ENCODE measurements around the gene KRTAP5-2. TPM values are rescaled to one million over a fixed set of nuclear protein-coding genes. Genes with fewer than 3 reads are reported as not detected.
A peak's percentile ranks its signal among the peaks of the same experiment; 100 is the strongest.
"Not testable (repeated sequence)": the region's sequence is repeated elsewhere in the genome, so short reads cannot be mapped to it uniquely, and the experiment has no call there.

KRTAP5-2 gene, protein sequence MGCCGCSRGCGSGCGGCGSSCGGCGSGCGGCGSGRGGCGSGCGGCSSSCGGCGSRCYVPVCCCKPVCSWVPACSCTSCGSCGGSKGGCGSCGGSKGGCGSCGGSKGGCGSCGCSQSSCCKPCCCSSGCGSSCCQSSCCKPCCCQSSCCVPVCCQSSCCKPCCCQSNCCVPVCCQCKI
- not detected for total RNA-seq
- not detected for polyA plus RNA-seq
- not detected for total RNA-seq

DNA sequence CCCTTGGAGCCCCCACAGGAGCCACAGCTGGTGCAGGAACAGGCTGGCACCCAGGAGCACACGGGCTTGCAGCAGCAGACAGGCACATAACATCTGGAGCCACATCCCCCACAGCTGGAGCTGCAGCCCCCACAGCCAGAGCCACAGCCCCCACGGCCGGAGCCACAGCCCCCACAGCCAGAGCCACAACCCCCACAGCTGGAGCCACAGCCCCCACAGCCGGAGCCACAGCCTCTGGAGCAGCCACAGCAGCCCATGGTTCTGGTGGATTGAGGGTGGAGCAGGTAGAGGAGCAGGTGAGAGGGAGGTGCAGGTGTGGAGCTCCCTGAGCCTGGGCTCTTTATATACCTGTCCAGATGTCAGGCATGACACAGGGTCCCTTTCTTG, at the start of gene KRTAP5-2:
Gene KRTAP5-2, minus strand, starts transcription at position 301 of the 387 bp plus-strand sequence. Its CDS starts 44 bp downstream, at position 257.
- no peak for DNase-seq
- no peaks in the 10 kb centered on the region for H3K36me3 ChIP-seq (ENCODE audit: control insufficient read depth in 2 of 3, insufficient read depth in 3 of 3, low read length in 3 of 3)
- peaks cover 44 to 77% (median 53%) of the 10 kb centered on the region in 5 donors for H3K27me3 Mint-ChIP-seq
- no peaks in the 10 kb centered on the region for H3K9me3 ChIP-seq (ENCODE audit: control insufficient read depth in 2 of 3, low read length in 3 of 3)
- ChIA-PET POLR2A (no interaction called here), CTCF (interaction anchor here (0.6 to 0.9 kb wide), 4 partner anchors 9 to 513 kb away, joined by 3 to 5 read pairs (median 4); partner anchors contain the start of gene DUSP8)
- no peak within 1 kb of the TSS for H3K4me3 Mint-ChIP-seq
- H3K27ac Mint-ChIP-seq = peak within 1 kb of the TSS in 1 of 9 donors; percentile 28
- no peak within 1 kb of the TSS for H3K27ac ChIP-seq (ENCODE audit: low read depth, low read length)
- intact Hi-C loops (cut with micrococcal nuclease) = no loop called here
- H3K36me3 Mint-ChIP-seq = no peaks in the 10 kb centered on the region
- ATAC-seq = no peak
- no peaks in the 10 kb centered on the region for H3K9me3 Mint-ChIP-seq
- peaks cover 0 to 5% of the 10 kb centered on the region in 2 donors for H3K4me1 ChIP-seq (ENCODE audit: control insufficient read depth in 2 of 2, insufficient read depth in 2 of 2, low read length in 2 of 2)
- H3K4me1 Mint-ChIP-seq = peaks cover 5 to 14% (median 8%) of the 10 kb centered on the region in 7 donors
- no peak within 1 kb of the TSS for H3K4me3 ChIP-seq (ENCODE audit: low read length)
- no peaks in the 10 kb centered on the region for H3K27me3 ChIP-seq (ENCODE audit: control insufficient read depth in 2 of 2, insufficient read depth in 2 of 2, low read length in 2 of 2)

DNA sequence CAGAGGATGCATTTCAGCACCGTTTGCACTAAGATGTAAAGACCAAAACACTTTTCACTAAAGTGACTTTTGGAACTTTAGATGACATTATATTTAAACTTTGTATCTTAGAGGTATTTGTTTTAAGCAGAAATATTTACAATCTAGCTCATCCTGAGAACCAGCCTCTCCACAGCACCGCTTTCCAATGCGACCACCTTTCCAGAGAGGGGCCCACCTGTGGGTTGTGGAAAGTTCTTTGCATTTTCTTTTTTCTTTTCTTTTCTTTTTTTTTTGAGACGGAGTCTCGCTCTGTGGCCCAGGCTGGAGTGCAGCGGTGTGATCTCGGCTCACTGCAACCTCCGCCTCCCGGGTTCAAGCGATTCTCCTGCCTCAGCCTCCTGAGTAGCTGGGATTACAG, 48.4 kb upstream of the KRTAP5-2 start:
- H3K4me3 Mint-ChIP-seq; H3K4me3 ChIP-seq (ENCODE audit: low read length); DNase-seq; POLR2A ChIA-PET; H3K4me1 Mint-ChIP-seq; H3K36me3 Mint-ChIP-seq; H3K4me1 ChIP-seq (ENCODE audit: control insufficient read depth in 2 of 2, insufficient read depth in 2 of 2, low read length in 2 of 2); ATAC-seq; H3K27me3 ChIP-seq (ENCODE audit: control insufficient read depth in 2 of 2, insufficient read depth in 2 of 2, low read length in 2 of 2); intact Hi-C loops (cut with micrococcal nuclease); H3K27ac Mint-ChIP-seq; H3K9me3 Mint-ChIP-seq; H3K27ac ChIP-seq (ENCODE audit: low read depth, low read length); H3K9me3 ChIP-seq (ENCODE audit: control insufficient read depth in 2 of 3, low read length in 3 of 3); H3K27me3 Mint-ChIP-seq; H3K36me3 ChIP-seq (ENCODE audit: control insufficient read depth in 2 of 3, insufficient read depth in 3 of 3, low read length in 3 of 3): not testable (repeated sequence)
- CTCF ChIA-PET = interaction anchor here (0.6 to 0.7 kb wide), 2 partner anchors 9 to 13 kb away, joined by 3 to 4 read pairs; no protein-coding TSS in a partner anchor

DNA sequence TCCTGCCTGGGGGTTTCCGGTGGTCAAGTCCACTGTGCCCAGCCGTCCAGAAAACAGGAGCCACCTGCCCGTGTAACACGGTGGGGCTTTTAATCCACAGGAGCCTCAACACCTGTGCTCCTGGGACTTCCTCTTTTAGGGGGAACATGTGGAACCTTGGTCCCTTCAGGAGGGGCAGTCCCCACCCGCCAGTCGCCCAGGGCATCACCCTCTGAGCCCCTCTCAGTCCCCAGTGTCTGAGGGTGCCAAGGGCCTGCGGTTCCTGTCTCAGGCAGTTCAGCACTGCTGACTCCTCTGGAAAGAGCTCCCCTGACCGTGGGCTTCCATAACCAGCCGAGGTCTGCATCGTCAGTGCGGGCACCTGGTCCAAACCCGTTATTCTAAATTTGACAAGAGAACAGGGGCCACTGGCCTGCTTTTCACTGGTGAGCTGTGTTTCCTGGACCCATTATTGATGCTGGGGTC, 47.3 kb upstream of the KRTAP5-2 start:
- Histone ChIP-seq H3K4me3 (ENCODE audit: low read length) (no peak overlapping the region), H3K36me3 (ENCODE audit: control insufficient read depth in 2 of 3, insufficient read depth in 3 of 3, low read length in 3 of 3) (no peaks in the 10 kb centered on the region), H3K27ac (ENCODE audit: low read depth, low read length) (no peak overlapping the region), H3K9me3 (ENCODE audit: control insufficient read depth in 2 of 3, low read length in 3 of 3) (no peaks in the 10 kb centered on the region), H3K4me1 (ENCODE audit: control insufficient read depth in 2 of 2, insufficient read depth in 2 of 2, low read length in 2 of 2) (no peaks in the 10 kb centered on the region), H3K27me3 (ENCODE audit: control insufficient read depth in 2 of 2, insufficient read depth in 2 of 2, low read length in 2 of 2) (no peaks in the 10 kb centered on the region)
- Mint-ChIP-seq H3K27ac (no peak overlapping the region), H3K36me3 (no peaks in the 10 kb centered on the region), H3K9me3 (no peaks in the 10 kb centered on the region), H3K27me3 (peaks cover 0 to 15% (median 5%) of the 10 kb centered on the region in 5 donors), H3K4me3 (no peak overlapping the region), H3K4me1 (peaks cover 0 to under 1% (median 0%) of the 10 kb centered on the region in 7 donors)
- no peak for DNase-seq
- POLR2A ChIA-PET = no interaction called here
- CTCF ChIA-PET = interaction anchor here (0.9 kb wide), 1 partner anchor 17 kb away, joined by 4 read pairs; no protein-coding TSS in a partner anchor
- no peak for ATAC-seq
- intact Hi-C loops (cut with micrococcal nuclease) = no loop called here

DNA sequence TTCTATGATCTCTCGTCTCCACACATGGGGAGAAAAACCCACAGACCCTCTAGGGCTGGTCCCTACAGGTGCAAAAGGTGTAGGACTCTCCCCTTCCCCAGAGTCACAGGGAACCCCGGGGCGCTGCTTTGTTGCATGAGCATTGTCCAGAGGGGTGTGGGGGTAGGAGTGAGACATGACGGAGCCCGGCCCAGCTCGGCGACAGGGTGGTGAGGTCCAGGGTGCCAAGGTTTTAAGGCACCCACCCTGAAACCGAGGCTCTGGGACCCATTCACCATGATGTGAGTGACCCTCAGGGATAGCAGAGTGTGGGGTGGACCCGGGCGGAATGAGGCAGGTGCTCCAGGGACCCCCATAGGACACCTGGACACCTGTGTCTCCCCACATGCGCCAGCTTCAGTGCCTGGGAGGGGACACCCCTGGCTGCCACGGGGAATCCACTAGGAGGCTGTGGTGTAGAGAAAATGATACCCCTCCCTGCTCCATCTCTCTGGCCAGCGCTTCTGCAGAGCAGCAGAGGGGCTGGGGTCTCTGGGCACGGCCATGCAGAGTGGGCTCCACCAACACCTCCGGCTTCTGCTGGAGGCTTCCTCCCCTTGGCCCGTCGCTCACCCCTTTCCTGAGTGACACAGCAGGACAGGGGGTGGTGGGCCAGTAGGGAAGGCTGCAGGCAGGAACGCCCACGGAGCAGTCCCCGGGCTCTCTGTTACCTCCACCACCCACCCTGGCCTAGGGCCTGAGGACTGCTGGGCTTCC, 46.7 kb upstream of the KRTAP5-2 start:
- Histone ChIP-seq H3K27me3 (ENCODE audit: control insufficient read depth in 2 of 2, insufficient read depth in 2 of 2, low read length in 2 of 2) (no peaks in the 10 kb centered on the region), H3K9me3 (ENCODE audit: control insufficient read depth in 2 of 3, low read length in 3 of 3) (no peaks in the 10 kb centered on the region), H3K4me1 (ENCODE audit: control insufficient read depth in 2 of 2, insufficient read depth in 2 of 2, low read length in 2 of 2) (no peaks in the 10 kb centered on the region), H3K36me3 (ENCODE audit: control insufficient read depth in 2 of 3, insufficient read depth in 3 of 3, low read length in 3 of 3) (no peaks in the 10 kb centered on the region), H3K4me3 (ENCODE audit: low read length) (no peak overlapping the region), H3K27ac (ENCODE audit: low read depth, low read length) (no peak overlapping the region)
- H3K4me3 Mint-ChIP-seq = no peak overlapping the region
- intact Hi-C loops (cut with micrococcal nuclease) = no loop called here
- ATAC-seq (no peak), DNase-seq (no peak)
- ChIA-PET POLR2A (no interaction called here), CTCF (interaction anchor here (0.9 kb wide), 1 partner anchor 16 kb away, joined by 4 read pairs; no protein-coding TSS in a partner anchor)
- H3K27ac Mint-ChIP-seq = no peak overlapping the region
- peaks cover 0 to 19% (median 9%) of the 10 kb centered on the region in 5 donors for H3K27me3 Mint-ChIP-seq
- H3K4me1 Mint-ChIP-seq = peaks cover 0 to 6% (median 0%) of the 10 kb centered on the region in 7 donors
- H3K9me3 Mint-ChIP-seq = no peaks in the 10 kb centered on the region
- no peaks in the 10 kb centered on the region for H3K36me3 Mint-ChIP-seq

DNA sequence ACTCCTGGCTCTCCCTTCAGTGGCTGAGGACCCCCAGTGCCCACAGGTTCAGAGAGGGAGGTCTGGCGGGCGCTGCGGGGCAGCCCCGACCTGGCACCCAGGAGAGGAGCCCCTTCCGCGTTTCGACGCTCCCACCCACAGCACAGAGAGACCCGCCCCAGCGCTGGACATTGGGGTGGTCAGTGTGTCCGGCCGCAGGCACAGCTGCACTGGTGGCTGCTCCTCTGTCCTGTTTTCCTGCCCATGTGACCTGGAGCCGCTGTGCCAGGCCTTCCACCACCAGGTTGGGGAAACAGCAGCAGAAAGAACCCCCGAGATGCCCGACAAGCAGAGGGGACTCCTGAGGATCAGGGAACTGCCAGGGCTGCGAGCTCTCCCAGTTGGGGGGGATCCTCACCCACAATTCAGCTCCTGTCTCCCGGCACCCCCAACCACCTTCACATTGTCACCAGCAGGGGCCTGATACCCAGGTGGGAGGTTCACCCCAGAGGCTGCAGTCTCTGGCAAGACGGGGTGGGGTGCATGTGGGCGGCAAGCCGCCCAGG, 45.1 kb upstream of the KRTAP5-2 start:
- DNase-seq (no peak), ATAC-seq (no peak)
- H3K4me3 Mint-ChIP-seq = no peak overlapping the region
- no peaks in the 10 kb centered on the region for H3K9me3 Mint-ChIP-seq
- H3K27ac Mint-ChIP-seq = no peak overlapping the region
- H3K27ac ChIP-seq (ENCODE audit: low read depth, low read length) = no peak overlapping the region
- intact Hi-C loops (cut with micrococcal nuclease) = no loop called here
- peaks cover 0 to 19% (median 14%) of the 10 kb centered on the region in 5 donors for H3K27me3 Mint-ChIP-seq
- CTCF ChIA-PET = no interaction called here
- H3K36me3 ChIP-seq (ENCODE audit: control insufficient read depth in 2 of 3, insufficient read depth in 3 of 3, low read length in 3 of 3) = no peaks in the 10 kb centered on the region
- no peaks in the 10 kb centered on the region for H3K36me3 Mint-ChIP-seq
- no peak overlapping the region for H3K4me3 ChIP-seq (ENCODE audit: low read length)
- POLR2A ChIA-PET = no interaction called here
- no peaks in the 10 kb centered on the region for H3K9me3 ChIP-seq (ENCODE audit: control insufficient read depth in 2 of 3, low read length in 3 of 3)
- H3K27me3 ChIP-seq (ENCODE audit: control insufficient read depth in 2 of 2, insufficient read depth in 2 of 2, low read length in 2 of 2) = no peaks in the 10 kb centered on the region
- H3K4me1 Mint-ChIP-seq = peaks cover 0 to 10% (median 1%) of the 10 kb centered on the region in 7 donors
- H3K4me1 ChIP-seq (ENCODE audit: control insufficient read depth in 2 of 2, insufficient read depth in 2 of 2, low read length in 2 of 2) = no peaks in the 10 kb centered on the region

DNA sequence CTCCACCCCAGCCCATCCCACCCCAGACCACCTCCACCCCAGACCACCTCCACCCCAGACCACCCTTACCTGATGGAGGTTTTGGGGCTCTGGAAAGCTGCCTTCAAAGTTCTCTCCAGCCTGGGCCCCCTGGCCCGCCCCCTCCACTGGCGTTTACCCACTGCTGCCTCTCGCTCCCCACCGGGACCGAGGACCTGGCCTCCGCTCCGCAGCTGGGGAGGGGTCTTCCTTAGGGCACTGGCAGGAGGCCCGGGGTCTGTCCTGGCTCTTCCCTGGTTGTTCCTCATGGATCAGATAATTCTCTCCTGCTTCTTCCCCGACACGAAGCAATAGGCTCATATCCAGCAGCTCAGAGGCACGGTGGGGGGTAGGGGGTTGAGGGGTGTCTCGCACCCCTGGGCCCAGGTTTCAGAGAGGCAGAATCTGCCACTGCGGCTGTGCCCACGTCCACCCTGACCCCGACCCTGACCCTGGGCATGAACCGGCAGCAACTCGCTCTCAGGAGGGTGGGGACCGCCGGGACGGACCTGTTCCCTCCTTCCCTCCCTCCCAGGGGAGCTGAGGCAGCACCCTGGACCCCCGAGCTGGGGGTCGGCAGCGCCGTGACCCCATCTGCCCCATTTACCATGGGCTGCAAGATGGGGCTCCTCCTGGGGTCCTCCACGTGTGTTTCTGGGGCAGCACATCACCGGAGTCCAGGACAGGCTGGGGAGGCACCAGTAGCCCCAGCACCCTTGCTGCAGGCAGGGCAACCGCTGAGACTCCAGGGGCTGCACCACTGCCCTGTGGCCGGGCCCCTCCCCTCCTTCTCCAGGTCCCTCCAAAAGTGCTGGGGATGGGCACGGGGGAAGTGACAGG, 44.4 kb upstream of the KRTAP5-2 start:
- H3K9me3 ChIP-seq (ENCODE audit: control insufficient read depth in 2 of 3, low read length in 3 of 3) = no peaks in the 10 kb centered on the region
- H3K27me3 ChIP-seq (ENCODE audit: control insufficient read depth in 2 of 2, insufficient read depth in 2 of 2, low read length in 2 of 2) = no peaks in the 10 kb centered on the region
- H3K36me3 Mint-ChIP-seq = no peaks in the 10 kb centered on the region
- DNase-seq (no peak), ATAC-seq (no peak)
- no peak overlapping the region for H3K27ac Mint-ChIP-seq
- H3K4me3 ChIP-seq (ENCODE audit: low read length) = no peak overlapping the region
- H3K27ac ChIP-seq (ENCODE audit: low read depth, low read length) = no peak overlapping the region
- H3K36me3 ChIP-seq (ENCODE audit: control insufficient read depth in 2 of 3, insufficient read depth in 3 of 3, low read length in 3 of 3) = no peaks in the 10 kb centered on the region
- H3K4me1 Mint-ChIP-seq = peaks cover 0 to 10% (median 1%) of the 10 kb centered on the region in 7 donors
- CTCF ChIA-PET = no interaction called here
- H3K4me1 ChIP-seq (ENCODE audit: control insufficient read depth in 2 of 2, insufficient read depth in 2 of 2, low read length in 2 of 2) = no peaks in the 10 kb centered on the region
- H3K4me3 Mint-ChIP-seq = no peak overlapping the region
- POLR2A ChIA-PET = no interaction called here
- peaks cover 0 to 19% (median 14%) of the 10 kb centered on the region in 5 donors for H3K27me3 Mint-ChIP-seq
- intact Hi-C loops (cut with micrococcal nuclease) = no loop called here
- H3K9me3 Mint-ChIP-seq = no peaks in the 10 kb centered on the region
